ENCODE measurements around the gene TP53I13.

DNA sequence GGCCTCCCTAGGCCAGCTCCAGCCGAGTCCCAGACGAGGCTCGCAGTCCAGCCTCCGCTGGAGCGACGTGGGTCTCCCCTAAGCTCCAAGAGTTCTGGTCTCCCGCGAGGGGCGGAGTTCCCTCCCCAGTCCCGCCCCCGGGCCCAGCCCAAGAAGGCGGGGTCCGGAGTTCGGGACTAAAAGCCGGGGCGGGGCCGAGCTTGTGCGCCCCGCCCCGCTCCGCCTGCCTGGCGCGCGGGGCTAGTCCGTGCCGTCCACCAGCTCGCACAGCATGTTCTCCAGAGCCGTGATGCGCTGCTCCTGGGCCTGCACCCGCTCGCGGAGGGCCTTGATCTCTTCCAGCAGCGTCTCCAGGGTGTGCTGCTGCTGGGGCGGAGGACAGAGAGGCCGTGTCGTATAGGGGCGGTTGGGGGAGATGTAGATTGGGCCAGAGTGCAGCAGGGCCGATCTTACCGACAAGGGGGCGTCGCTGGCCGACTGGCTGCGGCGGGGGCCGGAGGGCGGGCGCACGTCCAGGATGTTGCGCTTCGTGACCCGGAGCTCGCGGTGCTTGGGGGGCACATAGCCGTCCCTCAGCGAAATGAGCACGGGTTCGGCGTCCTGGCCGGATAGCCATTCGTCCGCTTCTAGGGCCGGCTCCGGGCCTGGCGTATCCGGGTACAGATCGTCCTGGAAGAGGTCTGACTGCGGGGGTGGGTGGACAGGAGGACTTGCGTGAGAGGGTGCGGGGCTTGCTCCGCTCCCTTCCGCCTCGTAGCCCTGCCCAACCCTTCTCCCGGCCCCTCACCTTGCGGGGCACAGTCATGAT lies 47.2 kb downstream of the TP53I13 start:
- no peak for TF ChIP-seq EZH2 (IDR thresholded peaks at IDR 0.05; ENCODE audit: borderline replicate concordance, low read depth, low read length, severe bottlenecking)
- peak in 1 of 2 donors; percentile 2 for TF ChIP-seq CTCF (IDR thresholded peaks at IDR 0.05; ENCODE audit: extremely low read depth in 1 of 2, insufficient read depth in 1 of 2, low read depth in 1 of 2, low read length in 2 of 2)
- TF ChIP-seq POLR2AphosphoS5 (IDR thresholded peaks at IDR 0.05; ENCODE audit: insufficient read depth, low read depth, low read length): peak; percentile 79
- peak; percentile 75 for TF ChIP-seq POLR2A (IDR thresholded peaks at IDR 0.05; ENCODE audit: low read depth, low read length)
